CD8-positive, alpha-beta memory T cell (primary cell): Measurements from ENCODE around the gene NOP16. TPM values are rescaled to one million over a fixed set of nuclear protein-coding genes. Genes with fewer than 3 reads are reported as not detected.
A peak's percentile ranks its signal among the peaks of the same experiment; 100 is the strongest.

Experiments used
- CTCF ChIA-PET: fragments of 350-600 bp; sonication (Branson Sonifier 250); formaldehyde crosslinking; loops from one replicate; lab custom pipeline; 2021; ENCODE audit warnings: antibody characterized with exemption; lab: Charles Lee
- POLR2A ChIA-PET: fragments of 350-600 bp; sonication (Branson Sonifier 250); formaldehyde crosslinking; loops from one replicate; lab custom pipeline; 2021; ENCODE audit warnings: antibody characterized with exemption; lab: Charles Lee
- DNase-seq, 5 donors: peaks; one replicate each; pipeline versions ENCODE4 v3.0.0 to v3.0.0-alpha.2; 2020 to 2022; ENCODE audit warnings: mixed read lengths in 1 of 5
- H3K27ac ChIP-seq: one replicate; pipeline ENCODE4 v1.7.0; 2013; ENCODE audit warnings: low read depth, mild to moderate bottlenecking, low read length, moderate library complexity
- H3K27me3 ChIP-seq: 2 replicates; pipeline ENCODE4 v1.7.0; 2013; ENCODE audit warnings: low read length, mild to moderate bottlenecking; ENCODE audit not compliant: insufficient read depth, poor library complexity, severe bottlenecking
- H3K36me3 ChIP-seq: 2 replicates; pipeline ENCODE4 v1.7.0; 2013; ENCODE audit warnings: mild to moderate bottlenecking, low read length, moderate library complexity; ENCODE audit not compliant: insufficient read depth
- H3K4me1 ChIP-seq: 2 replicates; pipeline ENCODE4 v1.7.0; 2013; ENCODE audit warnings: mild to moderate bottlenecking, low read length, moderate library complexity; ENCODE audit not compliant: insufficient read depth
- H3K4me3 ChIP-seq: 2 replicates; pipeline ENCODE4 v1.7.0; 2013; ENCODE audit warnings: mild to moderate bottlenecking, low read length
- H3K9me3 ChIP-seq: 2 replicates; pipeline ENCODE4 v1.7.0; 2013; ENCODE audit warnings: mild to moderate bottlenecking, low read length
- H3K27ac Mint-ChIP-seq, 8 donors: one replicate each; pipeline ENCODE4 v1.8.0; 2020 to 2021; ENCODE audit warnings: mixed read lengths in 8 of 8, mild to moderate bottlenecking in 6 of 8, inconsistent platforms in 3 of 8, moderate library complexity in 3 of 8
- H3K27me3 Mint-ChIP-seq, 2 donors: one replicate each; pipeline ENCODE4 v1.8.0; 2020 to 2021; ENCODE audit warnings: mixed read lengths in 2 of 2, mild to moderate bottlenecking in 1 of 2, moderate library complexity in 1 of 2
- H3K36me3 Mint-ChIP-seq, 3 donors: one replicate each; pipeline ENCODE4 v1.8.0; 2020 to 2021; ENCODE audit warnings: mixed read lengths in 3 of 3, inconsistent platforms in 1 of 3, mild to moderate bottlenecking in 1 of 3
- H3K4me1 Mint-ChIP-seq, 3 donors: one replicate each; pipeline ENCODE4 v1.8.0; 2020 to 2021; ENCODE audit warnings: mixed read lengths in 3 of 3, inconsistent platforms in 1 of 3, mild to moderate bottlenecking in 1 of 3
- H3K4me3 Mint-ChIP-seq, 7 donors: one replicate each; pipeline ENCODE4 v1.8.0; 2020 to 2021; ENCODE audit warnings: mixed read lengths in 7 of 7, mild to moderate bottlenecking in 6 of 7, moderate library complexity in 4 of 7, inconsistent platforms in 2 of 7
- H3K9me3 Mint-ChIP-seq, 5 donors: one replicate each; pipeline ENCODE4 v1.8.0; 2020 to 2022; ENCODE audit warnings: mixed read lengths in 5 of 5, mild to moderate bottlenecking in 3 of 5, moderate library complexity in 2 of 5, inconsistent platforms in 1 of 5
- polyA plus RNA-seq: library from polyadenylated mRNA; unstranded; fragments of 300-500 nt; fragmentation: Illumina TruSeq; gene quantifications from one replicate; pipeline ENCODE4 v1.2.3, GENCODE V29; 2021
- total RNA-seq, 2 experiments: library from RNA; stranded (reverse); gene quantifications; one replicate each; pipeline ENCODE4 v1.2.3, GENCODE V29; 2021

The NOP16 gene
- total and polyA plus RNA-seq, 3 experiments from 2014 or later, result 33.5 to 160 (median 157) TPM

DNA sequence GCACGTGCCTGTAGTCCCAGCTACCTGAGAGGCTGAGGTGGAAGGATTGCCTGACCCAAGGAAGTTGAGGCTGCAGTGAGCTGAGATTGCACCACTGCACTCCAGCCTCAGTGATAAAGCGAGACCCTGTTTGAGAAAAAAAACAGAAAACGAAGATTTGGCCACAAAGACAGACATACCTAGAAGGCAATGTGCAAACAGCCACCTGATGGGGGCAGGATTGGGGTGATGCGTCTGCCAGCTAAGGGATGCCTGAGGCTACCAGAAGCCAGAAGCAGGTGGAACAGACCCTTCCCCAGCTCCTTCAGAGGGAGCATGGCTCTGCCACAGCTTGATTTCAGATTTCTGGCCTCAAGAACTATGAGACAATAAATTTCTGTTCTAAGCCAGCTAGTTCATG lies 3.1 kb upstream of the NOP16 start:
- no peak for DNase-seq
- Mint-ChIP-seq H3K4me1 (peaks cover 25 to 30% (median 26%) of the 10 kb centered on the region in 3 donors), H3K36me3 (peaks cover 0 to 71% (median 6%) of the 10 kb centered on the region in 3 donors), H3K9me3 (no peaks in the 10 kb centered on the region), H3K4me3 (peak overlapping the region in 1 of 7 donors; percentile 35), H3K27ac (peak overlapping the region in 3 of 8 donors; percentile 27 to 78 (median 45)), H3K27me3 (no peaks in the 10 kb centered on the region)
- POLR2A ChIA-PET, result no interaction called here
- Histone ChIP-seq H3K27me3 (no peaks in the 10 kb centered on the region), H3K36me3 (no peaks in the 10 kb centered on the region), H3K9me3 (no peaks in the 10 kb centered on the region), H3K4me3 (no peak overlapping the region), H3K4me1 (peaks cover 20% of the 10 kb centered on the region), H3K27ac (no peak overlapping the region)
- CTCF ChIA-PET, result interaction anchor here (1.6 kb wide), 1 partner anchor 30 kb away, joined by 5 read pairs; the partner anchor contains the start of gene KIAA1191

DNA sequence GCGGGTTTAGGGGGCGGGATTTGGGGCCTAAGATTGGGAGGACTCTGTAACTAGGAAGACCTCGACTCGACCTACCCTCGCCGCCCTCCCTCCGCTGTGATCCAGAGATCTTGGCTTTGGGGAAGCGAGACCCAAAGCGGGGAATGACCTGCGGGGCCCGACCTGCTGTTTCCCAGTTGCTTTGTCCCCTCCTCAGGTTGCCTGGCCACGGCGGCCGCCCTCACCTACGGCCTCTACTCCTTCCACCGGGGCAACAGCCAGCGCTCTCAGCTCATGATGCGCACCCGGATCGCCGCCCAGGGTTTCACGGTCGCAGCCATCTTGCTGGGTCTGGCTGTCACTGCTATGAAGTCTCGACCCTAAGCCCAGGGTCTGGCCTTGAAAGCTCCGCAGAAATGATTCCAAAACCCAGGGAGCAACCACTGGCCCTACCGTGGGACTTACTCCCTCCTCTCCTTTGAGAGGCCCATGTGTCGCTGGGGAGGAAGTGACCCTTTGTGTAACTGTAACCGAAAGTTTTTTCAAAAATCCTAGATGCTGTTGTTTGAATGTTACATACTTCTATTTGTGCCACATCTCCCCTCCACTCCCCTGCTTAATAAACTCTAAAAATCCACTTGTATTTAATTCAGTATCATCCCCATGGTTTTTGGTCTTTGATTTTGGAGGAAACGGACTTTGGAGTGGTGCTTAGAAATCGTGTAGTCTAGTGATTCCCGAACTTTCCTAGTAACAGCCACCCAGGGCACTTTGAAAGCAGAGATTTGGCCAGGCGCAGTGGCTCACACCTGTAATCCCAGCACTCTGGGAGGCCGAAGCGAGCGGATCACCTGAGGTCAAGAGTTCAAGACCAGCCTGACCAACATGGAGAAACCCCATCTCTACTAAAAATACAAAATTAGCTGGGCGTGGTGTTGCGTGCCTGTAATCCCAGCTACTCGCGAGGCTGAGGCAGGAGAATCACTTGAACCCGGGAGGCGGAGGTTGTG lies 1.0 kb upstream of the NOP16 start:
- Histone ChIP-seq H3K9me3 (no peaks in the 10 kb centered on the region), H3K4me3 (peak overlapping the region; percentile 99), H3K36me3 (peaks cover 15% of the 10 kb centered on the region), H3K27me3 (no peaks in the 10 kb centered on the region), H3K27ac (peak overlapping the region; percentile 93), H3K4me1 (peaks cover 24% of the 10 kb centered on the region)
- peaks cover 27 to 34% (median 34%) of the 10 kb centered on the region in 3 donors for H3K4me1 Mint-ChIP-seq
- CTCF ChIA-PET, result interaction anchor here (0.8 to 1.1 kb wide), 3 partner anchors 27 to 962 kb away, joined by 3 to 4 read pairs (median 3); partner anchors contain the start of genes KIAA1191 and LMAN2
- no peak for DNase-seq
- no peaks in the 10 kb centered on the region for H3K27me3 Mint-ChIP-seq
- POLR2A ChIA-PET, result interaction anchor here (0.5 to 2.6 kb wide), 4 partner anchors 28 to 154 kb away, joined by 3 to 40 read pairs (median 12); partner anchors contain the start of genes FAF2, KIAA1191 and RNF44
- H3K4me3 Mint-ChIP-seq, result peak overlapping the region; percentile 96 to 100 (median 99)
- peaks cover 0 to 78% (median 6%) of the 10 kb centered on the region in 3 donors for H3K36me3 Mint-ChIP-seq
- peak overlapping the region; percentile 97 to 100 (median 99) for H3K27ac Mint-ChIP-seq
- no peaks in the 10 kb centered on the region for H3K9me3 Mint-ChIP-seq

DNA sequence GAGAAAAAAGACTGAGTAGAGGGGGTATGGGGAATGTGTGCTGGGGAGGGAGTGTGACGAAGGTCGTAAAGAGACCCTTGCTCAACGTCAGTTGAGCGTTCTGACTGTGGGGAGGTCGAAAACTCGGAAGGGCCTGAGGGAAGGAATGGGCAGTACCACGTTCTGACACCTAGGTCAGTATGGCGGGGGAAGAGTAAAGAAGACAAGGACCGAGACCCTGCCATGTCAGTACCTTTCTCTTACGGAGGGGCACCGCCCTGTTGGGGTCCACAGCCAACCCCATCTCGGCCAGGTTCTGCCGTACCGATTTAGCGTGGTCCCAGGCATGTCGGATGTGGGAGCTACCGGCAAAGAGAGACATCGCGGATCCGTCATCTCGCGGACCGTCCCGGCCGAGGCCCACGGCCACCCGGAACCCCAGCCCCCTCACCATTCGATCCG lies 375 bp downstream of the NOP16 start:
- CTCF ChIA-PET, result interaction anchor here (0.9 to 1.9 kb wide), 5 partner anchors 26 to 963 kb away, joined by 3 to 7 read pairs (median 3); partner anchors contain the start of genes KIAA1191 and LMAN2
- Mint-ChIP-seq H3K27ac (peak overlapping the region; percentile 97 to 100 (median 99)), H3K36me3 (peaks cover 0 to 82% (median 9%) of the 10 kb centered on the region in 3 donors), H3K9me3 (no peaks in the 10 kb centered on the region), H3K4me3 (peak overlapping the region; percentile 96 to 100 (median 99)), H3K27me3 (no peaks in the 10 kb centered on the region), H3K4me1 (peaks cover 27 to 34% (median 34%) of the 10 kb centered on the region in 3 donors)
- DNase-seq, result no peak
- H3K9me3 ChIP-seq, result no peaks in the 10 kb centered on the region
- H3K4me3 ChIP-seq, result peak overlapping the region; percentile 99
- POLR2A ChIA-PET, result interaction anchor here (0.7 to 2.6 kb wide), 6 partner anchors 26 to 616 kb away, joined by 3 to 40 read pairs (median 6); partner anchors contain the start of genes FAF2, KIAA1191 and RNF44
- peak overlapping the region; percentile 93 for H3K27ac ChIP-seq
- H3K36me3 ChIP-seq, result peaks cover 28% of the 10 kb centered on the region
- no peaks in the 10 kb centered on the region for H3K27me3 ChIP-seq
- H3K4me1 ChIP-seq, result peaks cover 24% of the 10 kb centered on the region

DNA sequence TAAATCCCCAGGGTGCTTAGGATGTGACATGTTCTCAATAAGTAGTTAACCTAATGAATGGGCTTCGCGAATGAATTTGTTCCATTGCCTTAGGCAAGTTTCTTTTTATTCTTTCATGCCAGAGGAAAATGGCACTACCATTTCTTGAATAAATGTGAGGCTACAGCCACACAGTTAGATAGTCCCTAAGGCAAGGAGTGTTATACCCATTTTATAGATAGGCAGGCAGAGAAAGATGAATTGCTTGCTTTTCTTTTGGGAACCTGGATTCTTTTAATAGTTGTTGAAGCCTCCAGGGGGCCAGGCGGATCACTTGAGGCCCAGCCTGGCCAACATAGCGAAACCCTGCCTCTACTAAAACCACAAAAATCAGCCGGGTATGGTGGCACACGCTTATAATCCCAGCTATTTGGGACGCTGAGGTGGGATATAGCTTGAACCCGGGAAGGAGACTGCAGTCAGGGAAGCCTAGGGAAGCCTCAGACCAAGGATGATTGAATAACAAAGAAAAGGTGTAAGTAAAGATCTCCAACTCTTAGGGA lies 943 bp downstream of the NOP16 start:
- Histone ChIP-seq H3K4me3 (peak overlapping the region; percentile 99), H3K4me1 (peaks cover 24% of the 10 kb centered on the region), H3K27ac (peak overlapping the region; percentile 93), H3K27me3 (no peaks in the 10 kb centered on the region), H3K9me3 (no peaks in the 10 kb centered on the region), H3K36me3 (peaks cover 31% of the 10 kb centered on the region)
- Mint-ChIP-seq H3K4me3 (peak overlapping the region; percentile 96 to 100 (median 99)), H3K27ac (peak overlapping the region; percentile 56 to 100 (median 98)), H3K9me3 (no peaks in the 10 kb centered on the region), H3K36me3 (peaks cover 0 to 83% (median 9%) of the 10 kb centered on the region in 3 donors), H3K4me1 (peaks cover 27 to 34% (median 34%) of the 10 kb centered on the region in 3 donors), H3K27me3 (no peaks in the 10 kb centered on the region)
- CTCF ChIA-PET, result interaction anchor here (1.0 to 1.9 kb wide), 2 partner anchors 26 to 273 kb away, joined by 3 to 7 read pairs; partner anchors contain the start of gene KIAA1191
- DNase-seq, result no peak
- POLR2A ChIA-PET, result interaction anchor here (1.3 to 2.6 kb wide), 3 partner anchors 26 to 156 kb away, joined by 7 to 40 read pairs (median 16); partner anchors contain the start of genes KIAA1191 and RNF44

DNA sequence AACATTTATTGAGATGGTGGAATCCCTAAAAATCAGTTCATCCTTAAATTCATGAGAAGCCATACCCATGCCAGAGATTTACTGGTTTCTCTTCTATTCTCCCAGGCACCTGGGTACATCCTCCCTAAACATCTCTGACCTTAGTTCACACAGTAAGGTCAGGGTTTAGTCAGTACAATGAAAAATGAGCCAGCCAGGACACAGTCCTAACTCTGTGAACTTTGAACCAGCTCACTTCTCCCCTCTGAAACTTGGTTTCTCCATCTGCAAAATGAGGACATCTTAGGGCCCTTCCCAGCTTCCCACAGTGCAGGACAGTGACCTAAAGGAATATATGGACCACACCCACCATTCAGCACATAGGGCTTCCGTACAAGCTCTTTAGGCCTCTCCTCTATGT lies 1.9 kb downstream of the NOP16 start:
- ChIA-PET POLR2A (no interaction called here), CTCF (no interaction called here)
- Mint-ChIP-seq H3K4me1 (peaks cover 27 to 34% (median 34%) of the 10 kb centered on the region in 3 donors), H3K27me3 (no peaks in the 10 kb centered on the region), H3K9me3 (no peaks in the 10 kb centered on the region), H3K27ac (peak overlapping the region in 5 of 8 donors; percentile 8 to 86 (median 37)), H3K36me3 (peaks cover 0 to 83% (median 7%) of the 10 kb centered on the region in 3 donors), H3K4me3 (peak overlapping the region in 6 of 7 donors; percentile 24 to 98 (median 52))
- peaks cover 31% of the 10 kb centered on the region for H3K36me3 ChIP-seq
- H3K9me3 ChIP-seq, result no peaks in the 10 kb centered on the region
- DNase-seq, result no peak
- H3K27me3 ChIP-seq, result no peaks in the 10 kb centered on the region
- peaks cover 24% of the 10 kb centered on the region for H3K4me1 ChIP-seq
- H3K27ac ChIP-seq, result no peak overlapping the region
- no peak overlapping the region for H3K4me3 ChIP-seq

DNA sequence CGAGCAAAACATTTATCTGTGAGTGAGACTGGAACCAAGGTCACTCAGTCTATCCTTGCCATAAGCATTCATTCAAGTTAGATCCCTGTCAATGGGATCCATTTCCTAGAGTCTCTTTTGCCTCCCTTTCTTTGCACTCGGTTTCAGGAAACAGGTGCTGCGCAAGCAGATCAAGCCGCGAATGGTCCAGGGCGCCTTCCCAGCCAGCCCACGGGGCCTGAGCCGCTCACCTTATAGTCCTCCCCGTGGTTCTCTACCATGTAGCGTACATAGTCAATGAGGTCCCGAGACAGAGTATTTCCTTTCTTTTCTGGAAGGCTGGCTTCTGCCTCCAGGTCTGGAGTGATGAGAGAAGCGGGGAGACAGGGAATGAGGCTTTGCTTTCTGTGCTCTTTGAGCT lies 3.4 kb downstream of the NOP16 start:
- H3K4me1 ChIP-seq, result peaks cover 24% of the 10 kb centered on the region
- peaks cover 31% of the 10 kb centered on the region for H3K36me3 ChIP-seq
- H3K27me3 ChIP-seq, result no peaks in the 10 kb centered on the region
- no peak overlapping the region for H3K27ac ChIP-seq
- H3K4me3 ChIP-seq, result no peak overlapping the region
- H3K9me3 ChIP-seq, result no peaks in the 10 kb centered on the region
- no peaks in the 10 kb centered on the region for H3K9me3 Mint-ChIP-seq
- ChIA-PET POLR2A (no interaction called here), CTCF (no interaction called here)
- H3K36me3 Mint-ChIP-seq, result peaks cover 0 to 83% (median 5%) of the 10 kb centered on the region in 3 donors
- peak overlapping the region in 1 of 7 donors; percentile 82 for H3K4me3 Mint-ChIP-seq
- H3K27me3 Mint-ChIP-seq, result no peaks in the 10 kb centered on the region
- peak overlapping the region in 2 of 8 donors; percentile 41 to 74 for H3K27ac Mint-ChIP-seq
- no peak for DNase-seq
- H3K4me1 Mint-ChIP-seq, result peaks cover 27 to 34% (median 34%) of the 10 kb centered on the region in 3 donors

DNA sequence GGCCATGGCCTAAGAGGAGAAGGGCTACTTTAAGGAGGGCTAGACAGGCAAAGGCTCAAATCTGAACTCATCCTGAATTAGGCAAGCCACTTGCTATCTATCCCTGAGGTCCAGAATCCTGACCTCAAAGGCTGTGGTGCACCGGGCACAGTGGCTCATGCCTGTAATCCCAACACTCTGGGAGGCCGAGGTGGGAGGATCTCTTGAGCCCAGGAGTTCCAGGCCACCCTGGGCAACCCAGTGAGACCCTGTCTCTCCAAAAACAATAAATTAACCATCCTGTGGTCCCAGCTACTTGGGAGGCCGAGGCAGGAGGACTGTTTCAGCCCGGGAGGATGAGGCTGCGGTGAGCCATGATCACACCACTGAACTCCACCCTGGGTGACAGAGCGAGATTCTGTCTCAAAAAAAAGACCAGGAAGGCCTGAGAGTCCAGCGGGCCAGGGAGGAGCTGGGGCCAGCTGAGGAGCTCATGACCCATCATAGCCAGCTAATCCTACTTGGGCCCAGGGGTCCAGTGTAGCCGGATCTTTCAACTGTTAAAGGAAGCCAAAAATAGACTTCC lies 4.0 kb downstream of the NOP16 start:
- DNase-seq, result no peak
- no peak overlapping the region for H3K4me3 ChIP-seq
- ChIA-PET POLR2A (no interaction called here), CTCF (no interaction called here)
- peak overlapping the region in 1 of 8 donors; percentile 41 for H3K27ac Mint-ChIP-seq
- H3K9me3 ChIP-seq, result no peaks in the 10 kb centered on the region
- H3K4me1 Mint-ChIP-seq, result peaks cover 24 to 31% (median 30%) of the 10 kb centered on the region in 3 donors
- peaks cover 31% of the 10 kb centered on the region for H3K36me3 ChIP-seq
- H3K4me1 ChIP-seq, result peaks cover 20% of the 10 kb centered on the region
- peaks cover 0 to 83% (median 10%) of the 10 kb centered on the region in 3 donors for H3K36me3 Mint-ChIP-seq
- H3K27me3 Mint-ChIP-seq, result no peaks in the 10 kb centered on the region
- no peak overlapping the region for H3K4me3 Mint-ChIP-seq
- H3K27ac ChIP-seq, result no peak overlapping the region
- H3K27me3 ChIP-seq, result no peaks in the 10 kb centered on the region
- no peaks in the 10 kb centered on the region for H3K9me3 Mint-ChIP-seq
